Suppressor macrophage treated with lipopolysaccharide for 4 hours (primary cell): Measurements from ENCODE around the gene C1QTNF1.

Experiments used
- DNase-seq: peaks from one replicate; pipeline ENCODE4 v3.0.0-alpha.2; 2020

Gene C1QTNF1

DNA sequence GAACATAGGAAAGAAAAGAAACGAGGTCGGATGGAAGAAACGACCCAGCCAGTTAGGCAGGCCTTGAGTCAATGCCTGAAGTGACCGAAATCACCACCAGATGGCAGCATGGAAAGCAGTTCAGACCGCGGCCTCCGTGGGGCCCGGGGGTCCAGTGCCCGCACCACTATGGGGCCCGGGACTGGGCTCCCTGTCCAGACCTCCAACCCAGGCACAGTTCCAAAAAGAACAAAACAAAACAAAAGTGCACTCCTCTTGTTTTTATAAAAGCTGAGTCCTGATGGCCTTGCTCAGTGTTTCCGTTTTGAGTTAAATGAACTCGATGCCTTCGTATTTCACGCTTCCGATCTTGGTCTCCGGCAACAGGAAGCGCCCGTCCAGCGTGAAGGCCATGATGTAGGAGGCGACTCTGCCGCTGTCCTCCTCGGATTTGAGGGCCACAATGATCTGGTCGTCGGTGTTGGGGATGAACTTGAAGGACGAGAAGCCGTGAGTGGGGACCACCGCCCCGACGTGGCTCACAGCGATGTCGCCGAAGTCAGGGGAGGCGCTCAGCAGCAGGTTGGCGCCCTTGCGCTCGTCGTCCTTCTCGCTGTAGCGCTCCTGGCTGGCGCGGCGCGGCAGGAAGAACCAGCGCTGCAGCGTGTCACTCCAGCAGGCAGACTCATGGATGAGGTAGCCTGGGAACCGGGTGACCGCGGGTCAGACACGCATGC, 30.6 kb upstream of the C1QTNF1 start:
- peak; percentile 64 for DNase-seq

DNA sequence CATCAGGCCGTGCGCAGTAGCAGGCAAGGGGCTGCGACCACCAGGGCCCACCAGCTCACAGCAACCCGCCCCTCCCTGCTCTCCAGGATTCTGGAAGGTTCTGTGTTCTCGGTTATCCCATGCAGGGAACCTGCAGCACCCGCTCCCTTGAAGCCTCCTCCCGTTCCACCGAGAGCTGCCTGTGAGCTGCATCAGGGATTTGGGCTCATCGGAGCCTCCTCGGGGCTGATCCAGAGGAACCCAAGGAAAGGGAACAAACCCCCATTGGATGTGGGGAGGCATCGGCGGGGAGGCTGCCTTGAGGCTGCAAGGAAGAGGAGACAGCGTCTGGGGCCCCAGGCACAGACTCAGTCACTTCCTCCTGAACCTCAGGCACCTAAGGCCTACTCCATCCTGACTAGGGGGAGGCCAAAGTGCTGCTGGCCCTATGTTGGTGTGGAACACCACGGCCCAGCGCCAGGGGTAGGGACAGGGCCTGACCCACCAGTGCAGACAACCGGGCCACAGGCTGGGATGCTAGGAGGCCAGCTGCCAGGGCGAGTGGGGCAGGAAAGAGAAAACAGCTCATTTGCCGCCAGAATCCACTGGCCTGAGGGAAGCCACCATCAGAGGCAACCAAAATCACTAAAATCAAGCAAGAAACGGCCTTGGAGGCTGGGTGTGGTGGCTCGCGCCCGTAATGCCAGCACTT, 29.8 kb upstream of the C1QTNF1 start:
- DNase-seq, result no peak

DNA sequence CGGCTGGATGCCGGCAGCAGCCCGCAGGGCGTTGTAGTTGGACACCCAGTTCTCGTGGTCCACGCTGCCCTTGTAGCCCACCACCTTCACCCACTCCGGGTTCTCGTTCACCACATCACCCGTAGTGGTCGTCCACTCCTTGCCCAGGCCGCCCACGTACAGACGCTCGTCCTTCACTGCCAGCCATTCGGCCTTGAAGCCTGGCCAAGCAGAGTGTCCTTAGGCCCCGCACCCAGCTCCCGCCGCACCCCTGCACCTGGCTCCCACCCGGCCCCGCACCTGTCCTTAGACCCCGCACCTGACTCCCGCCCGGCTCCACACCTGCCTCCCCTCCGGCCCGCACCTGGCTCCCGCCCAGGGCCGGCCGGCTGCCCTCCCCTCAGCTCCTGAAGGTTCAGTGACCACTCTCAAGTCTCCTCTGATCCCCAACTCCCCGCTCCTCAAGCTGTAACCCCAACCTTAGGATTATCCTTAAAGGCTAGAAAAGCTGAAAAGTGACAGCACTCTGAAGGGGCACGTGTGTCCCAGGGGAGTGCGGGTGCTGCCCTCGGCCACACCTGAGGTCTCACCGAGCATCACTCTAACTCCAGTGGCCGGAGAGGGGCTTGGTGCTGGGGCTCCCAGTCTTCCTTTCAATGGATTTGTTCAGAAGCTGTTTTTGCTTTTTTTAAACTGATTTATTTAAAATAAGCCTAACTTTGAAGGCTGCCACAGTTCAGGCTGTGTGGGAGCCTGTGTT, 28.8 kb upstream of the C1QTNF1 start:
- DNase-seq, result no peak

DNA sequence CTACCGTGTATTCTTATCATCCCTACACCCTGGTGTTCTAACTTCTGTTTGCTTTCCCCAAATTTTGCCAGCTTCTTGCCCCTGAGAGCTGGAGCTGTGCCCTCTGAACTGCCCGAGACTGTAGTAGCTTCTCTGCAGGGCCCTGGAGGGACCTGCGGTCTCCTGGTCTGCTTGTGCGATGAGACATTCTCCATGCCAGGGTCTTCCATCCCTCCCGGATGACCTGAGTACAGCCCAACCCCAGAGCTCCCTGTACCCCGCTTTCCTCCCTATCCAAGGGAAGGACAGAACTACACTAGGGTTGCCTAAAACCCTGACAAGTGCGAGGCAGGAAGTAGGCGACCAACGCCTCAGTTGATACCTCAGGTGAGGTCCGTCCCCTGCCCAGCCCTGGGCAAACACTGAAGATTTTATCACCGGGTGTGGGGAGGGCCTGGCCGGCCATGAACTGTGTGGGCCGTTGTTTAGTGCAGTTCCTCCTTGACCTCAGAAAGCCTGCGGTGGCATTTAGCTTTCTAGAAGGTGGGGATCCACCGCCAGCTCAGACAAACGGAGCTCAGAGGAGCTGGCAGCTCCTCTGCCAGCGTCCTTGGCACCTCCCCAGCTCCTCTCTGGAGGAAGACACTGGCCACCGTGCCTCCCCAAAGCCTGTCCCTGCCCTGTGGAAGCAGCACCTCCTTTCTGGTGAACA, 28.1 kb upstream of the C1QTNF1 start:
- no peak for DNase-seq

DNA sequence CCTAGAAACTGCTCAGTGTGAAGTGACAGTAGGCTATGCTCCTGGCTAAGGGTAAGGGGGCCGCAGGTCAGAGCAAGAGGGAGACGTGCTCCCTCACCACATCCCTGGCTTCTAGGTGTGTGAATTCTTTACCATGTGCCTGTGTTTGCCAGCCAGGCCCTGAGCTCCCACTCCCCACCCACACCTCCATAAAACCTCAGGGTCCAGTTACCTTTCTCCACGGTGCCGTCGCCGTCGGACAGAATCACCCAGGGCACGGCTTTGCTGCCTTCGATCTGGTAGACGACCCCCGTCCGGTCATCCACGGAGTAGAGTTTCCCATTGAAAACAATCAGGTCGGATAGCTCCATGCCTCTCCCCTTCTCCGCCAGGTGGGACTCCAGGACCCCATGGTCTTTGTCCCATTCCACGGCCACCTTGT, 27.2 kb upstream of the C1QTNF1 start:
- no peak for DNase-seq

DNA sequence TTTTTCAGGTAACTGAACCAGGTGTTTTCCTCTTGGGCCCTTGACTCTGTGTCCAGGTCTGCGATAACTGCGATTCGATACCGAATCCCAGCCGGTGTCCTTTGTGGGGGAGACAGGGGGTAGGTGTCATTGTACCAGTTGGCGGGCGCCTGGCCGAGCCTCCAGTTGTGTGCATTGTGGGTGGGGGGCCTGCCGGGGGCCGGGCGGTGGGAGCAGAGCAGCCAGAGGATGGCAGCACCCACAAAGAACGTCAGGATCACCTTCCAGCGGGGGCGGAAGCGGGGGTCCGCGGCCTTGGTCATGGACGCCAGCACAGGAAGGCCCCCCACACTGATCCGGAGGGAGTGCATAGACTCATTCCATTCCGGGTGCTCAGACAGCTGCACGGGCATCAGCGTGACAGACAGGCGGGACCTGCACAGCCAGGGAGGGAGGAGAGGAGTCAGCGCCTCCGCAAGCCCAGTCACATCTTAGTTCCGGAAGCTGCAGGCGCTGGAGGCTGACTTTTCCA, 26.7 kb upstream of the C1QTNF1 start:
- no peak for DNase-seq

DNA sequence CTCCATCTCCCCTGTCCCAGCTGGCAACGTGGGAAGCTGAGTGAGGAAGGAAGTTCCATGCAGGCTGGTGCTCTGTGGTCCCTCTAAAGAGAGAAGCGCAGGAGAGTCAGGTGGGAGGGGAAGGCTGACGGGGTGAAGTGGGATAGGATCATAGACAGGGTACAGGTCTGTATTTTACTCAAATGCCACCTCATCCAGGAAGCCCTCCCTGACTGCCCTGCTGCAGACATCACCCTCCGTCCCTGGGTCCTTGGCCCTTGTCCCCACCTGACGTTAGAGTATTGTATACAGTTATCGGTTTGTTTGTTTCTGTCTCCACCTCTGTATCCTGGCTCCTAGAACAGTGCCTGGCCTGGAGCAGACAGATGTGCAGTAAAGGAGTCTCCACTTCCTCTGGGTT, 26.1 kb upstream of the C1QTNF1 start:
- DNase-seq, result no peak

DNA sequence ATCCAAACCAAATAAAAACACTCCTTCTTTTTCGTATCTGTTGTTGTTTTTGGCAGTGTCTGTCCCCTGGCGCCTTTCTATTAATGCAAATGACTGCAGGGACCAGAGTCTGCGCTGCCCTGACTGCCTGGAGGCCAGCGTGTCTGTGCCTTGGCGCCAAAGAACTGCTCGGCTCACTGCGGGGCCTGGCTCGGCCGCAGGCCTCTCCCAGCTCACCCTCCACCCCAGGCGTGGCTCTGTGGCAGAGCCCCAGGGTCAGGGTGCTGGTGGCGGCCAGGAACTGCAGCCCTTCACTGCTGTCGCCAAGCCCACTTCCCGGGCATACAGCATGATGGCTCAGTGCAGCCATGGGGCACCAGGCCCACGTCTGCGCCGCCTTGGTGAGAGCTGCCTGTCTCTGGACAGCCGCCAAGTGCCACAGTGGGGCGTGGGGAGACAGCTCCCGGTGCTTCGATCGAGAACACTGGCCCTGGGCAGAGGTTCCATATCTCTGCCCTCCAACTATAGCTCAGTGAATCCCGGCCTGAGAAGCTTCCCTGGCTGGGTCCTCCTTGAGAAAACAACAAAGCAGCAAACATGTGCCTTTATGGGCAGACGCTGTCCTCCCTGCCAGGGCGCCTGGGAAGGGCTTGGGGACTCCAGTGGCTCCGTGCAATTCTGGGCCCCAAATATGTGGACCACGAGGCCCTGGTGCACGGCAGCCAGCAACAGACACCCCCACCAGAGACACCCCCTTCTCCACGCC, 25.5 kb upstream of the C1QTNF1 start:
- no peak for DNase-seq

DNA sequence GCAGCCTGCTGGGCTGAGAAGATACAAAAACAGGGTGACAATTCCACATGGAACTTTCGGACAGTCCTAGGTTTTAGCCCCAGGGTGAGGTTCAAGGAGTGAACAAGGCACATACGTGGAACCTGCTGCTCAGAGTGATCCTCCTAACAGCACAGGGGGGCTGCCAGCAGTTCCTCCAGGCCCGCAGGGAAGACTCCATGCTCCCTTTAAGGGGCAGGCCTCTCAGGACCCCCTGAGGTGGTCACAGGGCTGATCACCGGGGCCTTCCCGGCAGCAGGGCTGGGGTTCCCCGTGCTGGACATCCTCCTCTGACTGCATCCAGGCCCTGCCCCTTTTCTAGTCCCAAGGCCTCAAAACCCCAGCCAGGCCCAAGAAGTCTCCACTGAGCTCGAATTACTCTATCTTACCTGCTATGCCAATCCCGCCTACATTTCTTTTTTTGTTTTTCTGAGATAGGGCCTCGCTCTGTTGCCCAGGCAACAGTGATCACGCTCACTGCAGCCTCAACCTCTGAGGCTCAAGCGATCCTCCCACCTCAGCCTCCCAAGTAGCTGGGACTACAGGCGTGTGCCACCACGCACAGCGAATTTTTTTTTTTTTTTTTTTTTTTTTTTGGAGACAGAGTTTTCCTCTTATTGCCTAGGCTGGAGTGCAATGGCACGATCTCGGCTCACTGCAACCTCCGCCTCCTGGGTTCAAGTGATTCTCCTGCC, 24.8 kb upstream of the C1QTNF1 start:
- DNase-seq, result no peak

DNA sequence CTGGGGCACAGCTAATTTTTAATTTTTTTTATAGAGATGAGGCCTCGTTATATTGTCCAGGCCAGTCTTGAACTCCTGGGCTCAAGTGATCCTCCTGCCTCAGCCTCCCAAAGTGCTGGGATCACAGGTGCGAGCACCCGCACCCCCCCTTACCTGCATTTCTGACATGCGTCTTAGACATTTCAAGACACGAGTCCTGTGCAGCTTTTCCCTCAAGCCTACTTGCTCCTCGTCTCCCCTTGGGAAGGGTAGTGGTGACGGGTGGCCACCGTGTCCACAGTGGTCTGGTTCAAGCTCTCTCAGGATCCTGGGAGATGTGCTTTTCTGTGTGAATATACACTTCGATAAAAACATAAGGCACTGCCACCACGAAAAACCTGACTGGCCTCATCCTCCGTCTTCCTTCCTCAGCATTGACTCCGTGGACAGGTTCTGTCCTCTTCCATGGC, 24.0 kb upstream of the C1QTNF1 start:
- no peak for DNase-seq

DNA sequence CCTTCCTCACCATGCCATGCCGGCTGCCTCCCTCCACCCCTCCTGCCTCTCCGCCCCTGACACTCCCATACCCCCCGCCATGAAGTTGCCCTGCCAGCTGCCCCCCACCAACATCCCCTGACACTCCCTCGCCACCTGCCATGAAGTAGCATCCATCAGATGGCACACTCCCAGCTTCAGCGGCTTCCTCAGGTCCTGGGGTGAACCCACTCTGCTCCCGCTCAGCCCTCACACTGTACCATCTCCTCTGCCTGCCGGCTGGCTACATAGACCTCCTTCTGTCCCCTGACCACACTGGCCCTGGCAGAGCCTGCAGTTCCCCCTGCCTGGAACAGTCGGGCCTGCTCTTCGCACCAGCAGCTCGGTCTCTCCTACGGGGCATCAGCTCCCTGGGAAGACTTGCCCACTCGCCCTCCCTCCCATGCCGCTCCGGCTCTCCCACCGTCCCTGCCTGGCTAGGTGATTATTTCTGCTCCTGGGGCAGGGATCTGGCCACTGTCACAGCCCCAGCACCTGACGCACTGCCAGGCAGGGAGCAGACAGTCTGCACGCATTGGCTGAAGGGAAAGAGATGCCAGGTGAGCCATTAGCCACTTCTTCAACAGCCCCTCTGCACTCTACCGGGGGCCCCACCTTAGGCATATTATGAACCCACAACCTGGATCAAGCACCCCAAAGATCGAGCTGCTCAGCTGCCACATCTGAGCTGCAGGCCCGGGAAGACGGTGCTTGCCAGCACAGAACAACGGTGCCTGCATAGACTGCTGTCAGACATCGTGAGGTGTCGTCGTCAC, 23.4 kb upstream of the C1QTNF1 start:
- no peak for DNase-seq

DNA sequence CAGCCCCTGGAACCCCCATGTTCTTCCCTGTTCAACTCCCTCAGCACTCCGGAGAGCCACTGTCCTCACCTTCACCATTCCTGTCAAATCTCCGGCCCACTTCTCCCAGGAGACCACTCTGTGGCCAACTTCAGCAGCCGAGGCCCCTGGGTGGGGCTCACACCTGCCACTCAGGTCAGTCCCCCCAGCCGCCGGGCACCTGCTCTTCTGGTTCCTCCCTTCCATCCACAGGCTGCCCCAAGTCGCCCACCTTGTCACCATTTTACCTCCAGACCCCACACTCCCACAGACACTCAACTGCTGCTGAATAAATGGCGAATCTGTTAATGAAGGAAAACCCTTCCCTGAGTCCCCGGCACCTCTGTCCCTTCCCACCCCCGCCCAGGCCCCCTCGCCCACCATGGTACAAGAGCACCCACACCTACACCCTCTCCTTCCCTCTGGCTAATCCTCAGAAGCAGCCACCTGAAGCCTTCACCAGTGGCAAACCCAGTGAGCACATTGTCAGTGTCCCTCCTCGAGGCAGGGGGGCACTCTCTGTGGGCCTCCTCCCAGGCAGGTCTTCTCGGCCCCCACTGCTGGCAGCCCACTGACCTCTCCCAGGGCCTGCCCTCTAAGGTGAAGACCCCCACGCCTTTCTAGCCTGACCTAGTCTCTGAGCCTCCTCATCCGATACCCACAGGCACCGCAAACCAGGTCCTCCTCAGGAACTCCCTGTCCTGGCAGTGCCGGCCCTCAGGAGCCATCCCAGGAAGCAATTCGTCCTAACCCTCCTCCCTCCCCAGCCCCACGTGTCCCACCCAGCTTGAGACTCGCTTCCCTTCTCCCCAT, 22.6 kb upstream of the C1QTNF1 start:
- no peak for DNase-seq

DNA sequence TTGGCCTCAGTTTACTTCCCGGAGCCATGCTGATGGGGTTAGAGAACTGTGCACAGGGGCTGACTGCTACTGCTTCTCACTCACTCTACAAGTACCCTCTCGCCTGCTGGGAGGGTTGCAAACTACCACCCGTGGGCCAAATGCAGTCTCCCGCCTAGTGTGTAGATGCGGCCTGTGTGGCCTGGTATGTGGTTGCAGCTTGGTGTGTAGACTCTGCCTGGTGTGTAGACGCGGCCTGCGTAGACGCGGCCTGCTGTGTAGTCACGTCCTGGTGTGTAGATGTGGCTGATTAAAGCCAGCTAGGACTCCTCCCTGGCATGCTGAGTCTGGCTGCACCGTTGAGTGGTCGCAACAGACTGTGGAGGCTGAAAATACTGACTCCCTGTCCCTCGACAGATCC, 21.7 kb upstream of the C1QTNF1 start:
- DNase-seq, result no peak

DNA sequence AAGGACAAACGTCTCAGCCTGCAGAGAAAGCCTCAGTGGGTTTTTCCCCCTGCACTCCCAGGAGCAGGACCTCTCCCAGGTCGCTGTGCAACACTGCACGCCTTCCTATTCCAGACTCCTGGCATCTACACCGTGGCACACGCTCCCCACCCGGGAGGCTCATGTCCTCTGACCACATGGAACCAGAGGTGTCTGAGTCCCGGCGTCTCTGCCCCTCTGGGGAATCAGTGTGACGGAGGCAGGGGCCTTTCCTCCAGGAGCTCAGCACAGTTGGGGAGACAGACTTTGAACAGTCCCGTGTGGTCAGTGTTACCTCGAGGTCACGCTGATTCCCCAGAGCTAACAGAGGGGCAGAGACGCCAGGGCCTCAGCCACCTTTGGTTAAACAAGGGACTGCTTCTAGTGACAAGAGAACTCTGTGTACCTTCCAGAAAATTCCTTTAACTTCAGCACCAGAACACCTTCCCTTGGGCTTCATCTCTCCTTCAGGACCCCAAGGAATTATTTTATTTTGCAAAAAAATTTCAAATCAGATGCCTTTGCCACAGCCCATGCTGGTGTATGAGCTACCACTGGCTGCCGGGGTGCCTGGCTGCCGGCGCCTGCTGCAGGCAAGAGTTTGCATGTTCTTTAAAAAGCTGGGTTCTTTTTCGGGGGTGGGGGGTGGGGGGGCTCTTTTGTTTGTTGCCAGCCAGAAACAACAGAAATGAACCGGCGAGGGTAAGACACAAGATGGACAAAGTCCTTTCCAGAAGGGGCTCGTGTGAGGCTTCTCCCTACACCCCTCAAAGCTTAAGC, 21.0 kb upstream of the C1QTNF1 start:
- DNase-seq, result no peak

DNA sequence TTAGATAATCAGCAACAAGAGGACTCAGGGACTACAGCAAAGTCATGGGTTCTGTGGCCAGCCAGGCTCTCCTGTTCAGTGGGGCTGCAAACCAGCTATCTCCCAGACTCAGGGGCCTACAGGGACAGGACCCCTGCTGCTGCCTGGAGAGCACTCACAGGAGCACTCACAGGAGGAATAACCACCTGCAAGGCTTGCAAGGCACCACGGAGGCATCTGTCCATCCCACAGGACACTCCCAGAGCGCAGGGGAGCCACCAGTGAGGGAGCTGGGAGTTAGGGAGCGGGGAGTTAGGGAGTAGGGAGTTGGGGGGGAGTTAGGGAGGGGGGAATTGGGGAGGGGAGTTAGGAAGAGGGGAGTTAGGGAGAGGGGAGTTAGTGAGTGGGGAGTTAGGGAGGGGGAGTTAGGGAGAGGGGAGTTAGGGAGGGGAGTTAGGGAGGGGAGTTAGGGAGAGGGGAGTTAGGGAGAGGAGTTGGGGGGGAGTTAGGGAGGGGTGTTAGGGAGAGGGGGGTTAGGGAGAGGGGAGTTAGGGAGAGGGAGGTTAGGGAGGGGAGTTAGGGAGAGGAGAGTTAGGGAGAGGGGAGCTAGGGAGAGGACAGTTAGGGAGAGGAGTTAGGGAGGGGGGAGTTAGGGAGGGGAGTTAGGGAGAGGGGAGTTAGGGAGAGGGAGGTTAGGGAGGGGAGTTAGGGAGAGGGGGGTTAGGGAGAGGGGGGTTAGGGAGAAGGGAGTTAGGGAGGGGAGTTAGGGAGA, 20.1 kb upstream of the C1QTNF1 start:
- DNase-seq, result no peak

DNA sequence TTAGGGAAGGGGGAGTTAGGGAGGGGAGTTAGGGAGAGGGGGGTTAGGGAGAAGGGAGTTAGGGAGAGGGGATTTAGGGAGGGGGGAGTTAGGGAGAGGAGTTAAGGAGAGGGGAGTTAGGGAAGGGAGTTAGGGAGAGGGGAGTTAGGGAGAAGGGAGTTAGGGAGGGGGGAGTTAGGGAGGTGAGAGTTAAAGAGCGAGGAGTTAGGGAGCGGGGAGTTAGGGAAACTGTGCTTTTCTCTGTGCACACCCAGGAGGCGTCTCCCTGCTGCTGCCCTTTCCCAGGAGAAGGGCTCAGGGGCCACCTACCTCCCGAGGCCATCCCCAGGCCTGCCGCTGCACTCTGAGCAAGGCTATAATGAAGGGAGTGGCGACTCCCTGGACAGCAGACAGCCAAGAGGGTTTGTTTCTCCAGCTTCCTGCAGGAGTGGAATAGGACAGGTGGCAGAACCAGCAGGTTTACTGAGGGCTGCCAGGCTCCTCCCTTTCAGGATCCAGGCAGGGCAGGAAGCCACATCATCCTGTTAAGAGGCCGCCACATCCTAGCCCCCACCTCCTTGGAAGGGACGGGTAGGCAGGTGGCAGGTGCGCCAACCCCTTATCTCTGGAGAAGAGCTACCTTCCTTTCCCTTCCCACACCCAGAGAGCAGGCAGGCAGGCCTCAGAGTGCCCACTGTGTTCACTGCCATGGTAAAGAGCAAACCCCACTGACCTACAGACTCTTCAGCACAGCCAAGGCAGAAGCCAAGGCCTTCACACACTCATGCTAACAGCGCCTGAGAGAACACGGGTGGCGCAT, 18.7 kb upstream of the C1QTNF1 start:
- DNase-seq, result no peak

DNA sequence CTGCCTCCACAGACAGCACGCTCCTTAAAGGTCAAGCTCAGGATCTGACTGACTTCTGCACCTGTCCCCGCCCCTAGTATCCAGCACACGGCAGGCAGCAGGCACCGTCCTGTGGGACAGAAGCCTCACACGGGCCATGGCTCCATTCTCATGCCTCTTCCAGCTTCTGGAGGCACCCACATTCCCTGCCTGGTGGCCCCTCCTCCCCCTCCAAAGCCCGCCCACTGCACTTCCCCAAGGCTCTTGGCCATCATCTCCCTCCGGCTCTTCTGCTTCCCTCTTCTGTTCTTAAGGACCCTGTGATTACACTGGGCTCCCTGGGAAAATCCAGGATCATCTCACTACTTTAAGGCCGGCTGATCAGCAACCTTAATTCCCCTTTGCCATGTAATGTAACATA, 17.9 kb upstream of the C1QTNF1 start:
- peak; percentile 25 for DNase-seq
